Stimulated activated CD8-positive, alpha-beta memory T cell treated with anti-CD3 and anti-CD28 coated beads, Interleukin-7, amount 100 ng/mL, for 24 hours (primary cell): ENCODE results near the gene ZNG1A.
"Not testable (repeated sequence)": the region's sequence is repeated elsewhere in the genome, so short reads cannot be mapped to it uniquely, and the experiment has no call there.

ENCODE experiments used
- DNase-seq: peaks from one replicate; pipeline ENCODE4 v3.0.0-alpha.2; 2020; ENCODE audit warnings: low read depth

The ZNG1A gene

GRCh38 chr9:178140-178825, 573 bp downstream of the ZNG1A start:
- DNase-seq = not testable (repeated sequence)

DNA sequence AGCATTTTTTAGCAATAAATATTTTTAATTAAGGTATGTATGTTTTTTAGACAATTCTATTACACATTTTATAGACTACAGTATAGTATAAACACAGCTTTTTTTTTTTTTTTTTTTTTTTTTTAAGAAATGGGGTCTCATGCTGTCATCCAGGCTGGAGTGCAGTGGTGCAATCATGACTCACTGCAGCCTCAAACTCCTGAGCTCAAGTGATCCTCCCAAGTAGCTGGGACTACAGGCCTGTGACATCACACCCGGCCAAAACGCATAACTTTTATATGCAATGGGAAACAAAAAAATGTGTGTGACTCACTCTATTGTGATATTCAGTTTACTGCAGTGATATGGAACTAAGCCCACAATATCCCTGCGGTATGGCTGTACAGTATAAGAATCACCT, 9.1 kb downstream of the ZNG1A start:
- DNase-seq = not testable (repeated sequence)

DNA sequence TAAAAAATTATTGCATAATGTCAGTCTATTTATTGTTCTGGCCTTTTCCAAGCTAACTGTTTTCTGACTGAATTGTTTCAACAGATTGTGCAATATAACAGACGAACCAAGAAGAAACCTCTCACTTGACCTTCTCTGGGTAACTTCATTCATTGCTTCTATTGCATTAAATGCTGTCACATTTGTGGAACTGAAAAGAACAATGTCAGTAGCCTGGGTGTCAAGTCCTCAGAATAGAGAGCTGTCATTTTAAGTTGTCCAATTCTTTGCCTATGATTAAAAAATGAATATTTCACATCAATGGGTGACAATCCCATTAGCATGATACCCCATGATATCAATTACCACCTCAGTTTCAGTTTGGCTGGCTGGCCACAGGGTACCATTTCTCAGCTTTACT, 19.0 kb downstream of the ZNG1A start:
- DNase-seq = not testable (repeated sequence)

DNA sequence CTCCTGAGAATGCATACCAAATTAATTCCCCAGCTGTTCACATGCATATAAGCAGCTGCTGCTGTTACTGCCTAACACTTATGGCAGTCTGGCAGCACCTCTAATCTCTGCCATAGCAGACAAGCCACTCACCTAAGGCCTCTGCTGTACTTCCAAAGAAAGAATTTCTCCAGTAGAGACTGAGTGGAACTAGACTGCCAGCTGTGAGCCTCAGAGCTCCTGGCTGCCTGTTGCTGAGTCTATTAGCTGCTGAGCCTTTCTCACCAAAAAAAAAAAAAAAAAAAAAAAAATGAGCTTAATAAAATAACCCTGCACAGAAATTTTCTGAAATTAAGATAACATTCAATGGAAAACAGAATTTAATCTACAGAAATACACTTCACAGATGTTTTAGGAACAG, 27.7 kb downstream of the ZNG1A start:
- DNase-seq = not testable (repeated sequence)

GRCh38 chr9:139880-140279, 39.0 kb downstream of the ZNG1A start:
- DNase-seq = not testable (repeated sequence)

DNA sequence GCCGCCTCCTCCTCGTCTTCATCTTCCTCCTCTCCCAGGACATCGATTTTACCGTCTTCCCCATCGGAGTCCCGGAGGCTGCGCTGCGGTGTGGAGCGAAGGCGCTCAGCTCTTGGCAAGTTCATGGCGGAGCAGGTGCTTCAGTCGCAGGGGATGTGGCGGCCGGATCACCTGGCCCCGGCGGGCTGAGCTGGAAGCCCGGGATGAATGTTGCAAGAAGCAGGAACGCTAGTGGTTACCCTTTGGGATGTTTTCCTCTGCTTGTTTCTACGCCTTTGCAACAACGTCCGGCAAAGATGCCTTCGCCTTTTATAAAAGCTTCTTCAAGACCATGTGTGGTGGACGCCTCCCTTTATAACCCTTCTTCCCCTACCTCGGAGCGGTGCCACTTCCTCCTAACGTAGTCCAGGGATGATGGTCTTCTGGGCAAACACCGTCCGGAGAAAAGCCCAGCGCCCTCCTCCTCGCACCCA, 60.8 kb downstream of the ZNG1A start, which contains the start of gene FOXD4:
FOXD4 (minus strand) TSS at position 423 of the 473 bp plus-strand sequence; CDS start at position 125, 298 bp downstream.
- DNase-seq = not testable (repeated sequence)

GRCh38 chr9:117144-117994, 61.5 kb downstream of the ZNG1A start:
- DNase-seq = not testable (repeated sequence)

DNA sequence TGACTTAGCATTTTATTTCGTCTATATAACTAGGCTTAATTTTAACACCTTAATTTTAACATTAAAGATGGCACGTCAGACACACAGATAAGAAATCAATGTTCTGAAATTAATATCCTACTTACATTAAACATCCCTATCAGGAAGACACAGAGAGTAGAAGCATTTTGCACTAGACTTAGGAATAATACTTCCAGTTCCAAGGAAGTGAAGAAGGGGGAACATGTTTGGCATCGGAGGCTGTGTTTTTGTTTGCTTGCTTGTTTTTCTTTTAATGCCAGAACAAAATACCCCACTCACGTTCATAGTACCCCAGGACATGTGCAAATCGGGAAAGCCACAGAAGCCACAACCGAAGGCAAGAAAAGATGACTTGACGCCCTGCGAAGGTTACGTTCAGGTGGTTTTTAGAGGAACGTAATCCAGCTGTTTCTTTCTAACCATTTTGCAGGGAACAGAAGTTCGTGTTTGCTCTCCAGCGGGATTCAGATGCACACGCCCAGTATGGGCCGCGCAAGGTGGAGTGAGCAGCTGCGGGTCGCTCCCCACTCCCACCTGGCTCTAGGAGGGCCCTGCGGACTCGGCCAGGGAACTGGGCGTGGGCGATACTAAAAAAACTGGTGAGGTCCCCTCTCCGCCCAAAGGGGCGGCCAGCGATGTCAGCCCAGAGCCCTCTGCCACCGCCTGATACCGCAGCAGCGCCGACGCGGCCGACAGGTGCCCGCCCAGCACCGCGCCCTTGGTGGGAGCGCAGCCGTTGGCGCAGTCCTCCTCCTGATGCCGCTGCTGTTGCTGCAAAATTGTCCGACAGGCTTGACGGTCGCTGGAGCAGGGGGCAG, 62.4 kb downstream of the ZNG1A start:
- not testable (repeated sequence) for DNase-seq

DNA sequence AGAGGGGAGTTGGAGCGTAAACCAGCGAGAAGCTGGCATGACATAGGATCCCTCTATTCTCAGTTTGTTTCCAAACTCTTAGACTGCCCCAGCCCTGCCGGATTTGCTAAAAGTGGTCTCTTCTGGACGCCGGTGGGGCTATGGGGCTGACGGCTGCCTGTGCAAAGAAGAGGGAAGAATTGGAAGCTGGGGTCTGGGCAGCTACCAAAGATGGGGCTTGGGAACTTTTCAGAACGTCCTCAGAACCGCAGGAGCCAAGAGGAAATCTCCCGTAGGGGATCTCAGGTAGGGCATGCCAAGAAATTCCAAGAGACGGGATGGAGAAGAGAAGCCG, 63.8 kb downstream of the ZNG1A start:
- not testable (repeated sequence) for DNase-seq

DNA sequence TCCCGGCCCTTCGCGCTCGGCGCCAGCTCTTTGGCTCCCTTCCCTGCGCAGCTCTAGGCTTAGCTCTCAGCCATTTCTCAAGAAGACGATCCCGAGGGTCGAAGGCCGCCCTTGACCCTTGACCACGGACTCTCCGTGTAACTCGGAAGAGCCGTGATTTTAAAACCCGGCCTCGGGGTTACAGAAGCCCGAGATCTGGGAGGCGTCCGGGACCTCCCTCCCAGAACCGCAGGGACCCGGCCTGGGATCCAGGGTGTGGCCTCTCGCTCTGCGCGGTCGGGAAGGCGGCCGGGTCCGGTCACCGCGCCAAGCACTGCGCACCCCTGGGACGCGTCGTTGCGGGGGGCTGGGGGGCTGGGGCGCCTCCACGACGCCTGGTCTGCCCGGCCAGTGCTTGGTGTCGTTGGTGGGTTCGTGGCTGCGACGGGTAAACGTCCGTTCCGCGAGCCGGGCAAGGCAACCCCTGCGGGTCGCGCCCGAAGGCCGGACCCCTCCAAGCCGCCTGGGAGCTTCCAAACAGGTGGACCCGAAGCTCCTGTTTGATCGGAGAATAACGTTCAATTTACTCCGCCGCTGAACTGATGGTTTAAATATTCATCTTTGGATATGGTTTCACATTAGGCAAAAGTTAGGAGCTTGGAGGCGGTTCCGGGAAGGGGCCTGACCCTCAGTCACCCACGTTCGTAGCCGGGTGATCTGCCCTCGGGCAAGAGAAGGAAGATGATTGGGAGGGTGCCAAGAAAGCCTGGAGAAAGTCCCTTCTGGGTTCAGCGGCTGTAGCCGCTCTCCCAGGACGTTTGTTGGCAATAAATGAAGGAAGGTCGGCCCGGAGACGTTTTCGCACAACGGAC, 64.4 kb downstream of the ZNG1A start:
- not testable (repeated sequence) for DNase-seq

DNA sequence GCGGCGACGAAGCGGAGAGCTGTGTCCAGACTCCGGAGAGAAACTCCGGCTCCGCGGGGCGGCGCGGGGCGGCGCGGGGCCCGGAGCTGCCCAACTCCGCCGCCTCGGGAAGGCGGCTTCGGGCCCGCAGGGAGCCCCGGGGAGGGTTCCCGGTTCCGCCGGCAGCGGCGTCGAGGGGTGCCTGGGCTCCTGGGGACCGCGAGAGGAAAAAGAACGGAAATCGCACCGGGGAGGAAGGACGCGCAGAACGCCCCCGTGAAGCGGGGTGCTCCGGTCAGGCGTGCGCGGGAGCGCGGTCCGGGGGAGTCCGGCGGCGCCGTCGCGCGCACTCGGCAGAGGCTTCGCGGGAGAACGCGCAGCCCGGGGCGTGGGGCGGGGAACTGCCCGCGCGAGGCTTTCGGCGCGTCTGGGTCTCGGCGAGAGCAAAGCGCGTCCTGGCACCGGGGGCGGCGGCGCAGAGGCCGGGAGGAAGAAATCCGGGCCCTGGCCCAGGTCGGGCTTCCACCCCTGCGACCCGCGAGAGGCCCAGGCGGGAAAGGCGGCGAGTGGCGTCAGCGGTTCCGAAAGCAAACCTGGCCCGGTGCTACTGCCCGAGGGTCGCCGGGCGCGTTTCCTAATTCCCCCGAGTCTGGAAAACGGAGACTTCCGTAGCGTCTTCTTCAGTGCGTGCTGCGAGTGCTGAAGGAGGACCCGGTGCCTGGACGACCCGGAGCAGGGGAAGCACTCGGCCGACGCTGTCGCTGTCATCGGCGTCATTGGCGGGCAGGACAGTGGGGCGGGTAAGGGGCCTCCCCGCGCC, 65.2 kb downstream of the ZNG1A start:
- DNase-seq = not testable (repeated sequence)

DNA sequence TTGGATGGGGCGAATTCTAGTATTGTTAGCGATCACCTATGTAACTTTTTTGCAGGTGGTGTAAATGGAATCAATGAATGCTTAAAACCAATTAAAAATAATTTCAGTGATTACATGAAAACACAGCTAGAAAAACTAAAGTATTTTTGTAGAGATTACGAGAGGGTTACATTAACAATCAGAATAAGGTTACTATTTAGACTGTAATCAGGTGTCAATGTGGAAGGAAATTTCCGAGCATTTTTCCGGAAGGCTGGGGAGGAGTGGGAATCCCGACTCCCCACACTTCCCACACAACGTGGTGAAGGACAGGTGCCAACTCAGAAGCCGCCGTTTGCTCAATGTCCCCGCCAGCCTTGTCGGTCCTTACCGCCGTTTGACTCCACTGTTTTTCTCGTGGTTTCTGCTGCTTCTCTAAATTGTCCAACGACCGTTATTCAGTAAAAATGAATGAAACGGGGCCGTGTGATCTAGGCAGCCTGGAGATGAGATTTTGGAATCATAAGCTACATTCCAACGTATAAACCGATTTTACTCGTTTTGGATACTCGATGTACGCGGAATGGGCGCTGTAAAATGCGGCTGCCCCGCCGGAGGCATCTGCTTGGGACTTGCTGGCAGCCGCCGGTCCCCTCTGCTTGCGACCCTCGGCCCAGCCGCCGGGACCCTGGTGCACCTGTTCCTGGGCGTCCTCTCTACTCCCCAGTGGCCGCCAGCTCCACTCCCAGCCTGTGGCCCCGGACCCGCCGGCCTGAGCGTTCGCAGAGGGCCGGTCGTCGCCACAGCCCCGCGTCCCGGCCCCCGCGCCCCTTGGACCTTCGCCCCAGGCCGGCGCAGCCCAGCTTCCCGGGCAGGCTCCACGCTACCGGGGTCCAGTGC, 66.0 kb downstream of the ZNG1A start:
- not testable (repeated sequence) for DNase-seq

- not testable (repeated sequence) for DNase-seq
Observed at GRCh38 chr9:110672-111071, 68.2 kb downstream of the ZNG1A start.

GRCh38 chr9:109540-109939, 69.3 kb downstream of the ZNG1A start:
- DNase-seq = not testable (repeated sequence)

- not testable (repeated sequence) for DNase-seq
Observed at GRCh38 chr9:108742-109495, 69.9 kb downstream of the ZNG1A start.

- not testable (repeated sequence) for DNase-seq
Observed at GRCh38 chr9:105991-106390, 72.9 kb downstream of the ZNG1A start.

GRCh38 chr9:100430-100829, 78.4 kb downstream of the ZNG1A start:
- DNase-seq = not testable (repeated sequence)

DNA sequence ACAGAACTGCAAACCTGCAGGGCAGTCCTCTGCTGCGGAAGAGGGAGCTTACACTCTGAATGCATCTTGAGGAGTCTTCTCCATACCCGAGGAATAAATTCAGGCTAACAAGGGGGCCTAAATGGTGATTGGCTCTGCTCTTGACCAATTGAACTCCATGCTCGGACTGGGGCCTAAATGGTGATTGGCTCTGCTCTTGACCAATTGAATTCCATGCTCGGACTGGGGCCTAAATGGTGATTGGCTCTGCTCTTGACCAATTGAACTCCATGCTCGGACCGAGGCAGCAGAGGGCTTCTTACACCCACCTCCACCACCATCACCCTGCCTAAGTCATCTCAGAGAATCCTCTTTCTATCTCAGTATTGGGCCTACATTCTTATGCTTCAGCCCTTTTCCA, 79.0 kb downstream of the ZNG1A start:
- DNase-seq = not testable (repeated sequence)
